K562 (cell line): ENCODE results near the gene ZBTB47. TPM values are rescaled to one million over a fixed set of nuclear protein-coding genes. Genes with fewer than 3 reads are reported as not detected.
A peak's percentile ranks its signal among the peaks of the same experiment; 100 is the strongest.

Experiments
- ETS1 ChIP-seq: conservative IDR thresholded peaks from 2 replicates; pipeline ENCODE4 v1.6.1; 2011; ENCODE audit warnings: low read depth, mild to moderate bottlenecking, low read length; ENCODE audit not compliant: control insufficient read depth
- IRF2 ChIP-seq: sonication (generic); formaldehyde crosslinking; IDR thresholded peaks from 2 replicates; pipeline ENCODE4 v1.8.1; 2022; ENCODE audit warnings: mild to moderate bottlenecking, missing genetic modification reagents
- KAT2B ChIP-seq: IDR thresholded peaks from one replicate; pipeline ENCODE4 v1.6.1; 2012; ENCODE audit warnings: low read depth, mild to moderate bottlenecking, control low read depth, inconsistent platforms, low read length, moderate library complexity
- KAT7 ChIP-seq: sonication (generic); formaldehyde crosslinking; IDR thresholded peaks from 2 replicates; pipeline ENCODE4 v1.8.0; 2022; ENCODE audit warnings: missing genetic modification reagents, mild to moderate bottlenecking, borderline replicate concordance
- MEIS2 ChIP-seq: fragments of 450-650 bp; IDR thresholded peaks from 2 replicates; pipeline ENCODE4 v1.6.1; 2014; ENCODE audit warnings: mild to moderate bottlenecking; ENCODE audit not compliant: partially characterized antibody
- MTA1 ChIP-seq: fragments of 450-650 bp; IDR thresholded peaks from 2 replicates; pipeline ENCODE4 v1.6.1; 2017; ENCODE audit warnings: borderline replicate concordance
- NBN ChIP-seq: fragments of 450-650 bp; IDR thresholded peaks from 2 replicates; pipeline ENCODE4 v1.6.1; 2016; ENCODE audit warnings: low read depth, mild to moderate bottlenecking
- NFYB ChIP-seq: IDR thresholded peaks from 2 replicates; pipeline ENCODE4 v1.6.1; 2011; ENCODE audit warnings: mild to moderate bottlenecking, moderate library complexity; ENCODE audit not compliant: insufficient read length; ENCODE audit errors: extremely low read depth
- NR1H2 ChIP-seq: sonication (generic); formaldehyde crosslinking; IDR thresholded peaks from 2 replicates; pipeline ENCODE4 v1.4.0; 2020; ENCODE audit warnings: mild to moderate bottlenecking, missing genetic modification reagents
- PBX2 ChIP-seq, 2 experiments: IDR thresholded peaks in 1 of 2; conservative IDR thresholded peaks in 1 of 2; 2 replicates each; pipeline ENCODE4 v1.6.1; 2016; ENCODE audit warnings: low read depth in 2 of 2, mild to moderate bottlenecking in 1 of 2, missing compliant biosample characterization in 1 of 2, missing genetic modification characterization in 1 of 2, moderate library complexity in 1 of 2
- PCBP2 ChIP-seq: fragments of 200-400 bp; formaldehyde crosslinking; IDR thresholded peaks from 2 replicates; pipeline ENCODE4 v1.6.1; 2018; ENCODE audit warnings: low read length, low read depth, mild to moderate bottlenecking, moderate library complexity; ENCODE audit not compliant: poor library complexity, severe bottlenecking
- PTBP1 ChIP-seq: fragments of 200-400 bp; formaldehyde crosslinking; IDR thresholded peaks from 2 replicates; pipeline ENCODE4 v1.6.1; 2017; ENCODE audit warnings: low read depth, low read length
- RBM22 ChIP-seq: fragments of 200-400 bp; formaldehyde crosslinking; IDR thresholded peaks from 2 replicates; pipeline ENCODE4 v1.6.1; 2018; ENCODE audit warnings: low read length, low read depth; ENCODE audit not compliant: poor library complexity, severe bottlenecking
- SNAPC5 ChIP-seq: fragments of 250-450 bp; sonication (Bioruptor Pico); IDR thresholded peaks from 2 replicates; pipeline ENCODE4 v1.8.0; 2021; ENCODE audit warnings: moderate library complexity, mild to moderate bottlenecking, inconsistent platforms
- SREBF1 ChIP-seq: fragments of 150-350 bp; IDR thresholded peaks from 2 replicates; pipeline ENCODE4 v1.6.1; 2014; ENCODE audit warnings: antibody characterized with exemption, low read depth, low read length, borderline replicate concordance
- TEAD1 ChIP-seq, 2 experiments: fragments of 450-650 bp in 1 of 2; sonication (generic) in 1 of 2; formaldehyde crosslinking; IDR thresholded peaks; 2 replicates each; pipeline versions ENCODE4 v1.4.0 to v1.8.0; 2020 to 2022; ENCODE audit warnings: mild to moderate bottlenecking in 2 of 2, missing genetic modification reagents in 1 of 2
- TEAD2 ChIP-seq: fragments of 450-650 bp; IDR thresholded peaks from 2 replicates; pipeline ENCODE4 v1.6.1; 2016; ENCODE audit warnings: missing genetic modification characterization, control low read depth, missing compliant biosample characterization
- TRIM28 ChIP-seq: fragments of 450-650 bp; IDR thresholded peaks from 2 replicates; pipeline ENCODE4 v1.6.1; 2017
- ZFP36 ChIP-seq: fragments of 150-350 bp; IDR thresholded peaks from 2 replicates; pipeline ENCODE4 v1.6.1; 2018; ENCODE audit warnings: low read length, low read depth; ENCODE audit not compliant: partially characterized antibody
- ZNF639 ChIP-seq, 2 experiments: fragments of 200-800 bp in 1 of 2; sonication (Bioruptor generic) in 1 of 2; sonication (generic) in 1 of 2; formaldehyde crosslinking in 1 of 2; IDR thresholded peaks in 1 of 2; conservative IDR thresholded peaks in 1 of 2; 2 replicates each; pipeline versions ENCODE4 v1.5.0 to v1.6.1; 2016 to 2020; ENCODE audit warnings: missing compliant biosample characterization in 1 of 2, missing genetic modification characterization in 1 of 2, missing genetic modification reagents in 1 of 2
- ZNF766 ChIP-seq: fragments of 200-800 bp; sonication (Bioruptor generic); conservative IDR thresholded peaks from 2 replicates; pipeline ENCODE4 v1.6.1; 2016; ENCODE audit warnings: missing genetic modification characterization, missing compliant biosample characterization
- ZNF830 ChIP-seq: fragments of 250-450 bp; sonication (Bioruptor Pico); IDR thresholded peaks from 2 replicates; pipeline ENCODE4 v1.5.0; 2021; ENCODE audit warnings: mild to moderate bottlenecking
- polyA plus RNA-seq, 8 experiments: library from polyadenylated mRNA; depleted of rRNA in 4 of 8; stranded (reverse) in 5 of 8; unstranded in 3 of 8; fragments of >200 nt; fragmentation: Nextera tagmentation in 2 of 8; fragmentation: Illumina TruSeq in 1 of 8; extraction: Ambion mirVana in 2 of 8; extraction: Trizol in 1 of 8; gene quantifications; 2 replicates each; pipeline versions ENCODE4 v1.2.1 to v1.2.3, GENCODE V29; 2011 to 2014; ENCODE audit warnings: inconsistent platforms in 1 of 8, missing spikeins in 1 of 8
- total RNA-seq, 7 experiments: library from RNA; depleted of rRNA in 6 of 7; stranded (reverse); fragments of >200 nt in 6 of 7; fragmentation: Illumina TruSeq in 2 of 7; extraction: Trizol in 2 of 7; gene quantifications; 2 replicates each; pipeline versions ENCODE4 v1.2.1 to v1.2.3, GENCODE V29; 2011 to 2021; ENCODE audit warnings: low replicate concordance in 1 of 7

ZBTB47 gene
- total and polyA plus RNA-seq, 9 of the 15 experiments (the other 6 are each of a cell fraction or from before 2014, with no cell fraction given): 0.11 to 4.6 (median 1.7) TPM; not detected in 1

GRCh38 chr3:42654331-42655201 is 1.1 kb downstream of the ZBTB47 start (continued):
- TF ChIP-seq ZNF639 (CRISPR knock-in tag; conservative IDR thresholded peaks at IDR 0.05 in 1 of 2, IDR thresholded peaks at IDR 0.05 in 1 of 2): 0 out of 4 replicates have a peak, but pooled peaks of 1 of the 2 experiments have one; percentile 17
- no peak for TF ChIP-seq MEIS2
- no peak for TF ChIP-seq IRF2 (CRISPR knock-in tag)
- TF ChIP-seq PCBP2: no peak
- TF ChIP-seq PTBP1: no peak
- no peak for TF ChIP-seq NBN
- no peak for TF ChIP-seq ZNF830 (CRISPR knock-in tag)
- no peak for TF ChIP-seq NR1H2
- TF ChIP-seq RBM22: no peak
- no peak for TF ChIP-seq MTA1
- TF ChIP-seq TEAD2 (tag): peak; percentile 89
- TF ChIP-seq KAT7 (CRISPR knock-in tag): no peak
- no peak for TF ChIP-seq ZNF766
- no peak for TF ChIP-seq SNAPC5
- TF ChIP-seq SREBF1: no peak
- no peak for TF ChIP-seq TRIM28
- TF ChIP-seq ZFP36: peak; percentile 75
- peak; percentile 93 to 97 for TF ChIP-seq TEAD1 (CRISPR knock-in tag; IDR thresholded peaks at IDR 0.05)
- no peak for TF ChIP-seq PBX2 (CRISPR knock-in tag; IDR thresholded peaks at IDR 0.05; ENCODE audit: low read depth)
- no peak for TF ChIP-seq PBX2 (tag; conservative IDR thresholded peaks at IDR 0.05; ENCODE audit: low read depth)
- no peak for TF ChIP-seq ETS1
- TF ChIP-seq KAT2B: no peak
- peak; percentile 61 for TF ChIP-seq NFYB
